Endothelial cell of umbilical vein (primary cell): ENCODE measurements around the gene EHF.

Source experiments
- CTCF ChIP-seq, 2 donors: IDR thresholded peaks; 1 replicate in 1 of 2; 2 replicates in 1 of 2; pipeline ENCODE4 v1.5.1; 2011; ENCODE audit warnings: low read length in 2 of 2, mild to moderate bottlenecking in 2 of 2, moderate library complexity in 2 of 2, control low read depth in 1 of 2, inconsistent platforms in 1 of 2, low read depth in 1 of 2; ENCODE audit not compliant: insufficient read depth in 1 of 2; ENCODE audit errors: extremely low read depth in 1 of 2
- EZH2 ChIP-seq: IDR thresholded peaks from 2 replicates; pipeline ENCODE4 v1.6.1; 2012; ENCODE audit warnings: borderline replicate concordance, low read depth, mild to moderate bottlenecking, moderate library complexity, low read length, inconsistent platforms; ENCODE audit not compliant: severe bottlenecking
- GATA2 ChIP-seq: IDR thresholded peaks from 2 replicates; pipeline ENCODE4 v1.7.0; 2011; ENCODE audit warnings: low read depth, mild to moderate bottlenecking, moderate library complexity, mixed read lengths, low read length; ENCODE audit not compliant: insufficient read length, insufficient read depth
- JUN ChIP-seq: IDR thresholded peaks from 2 replicates; pipeline ENCODE4 v1.6.1; 2011; ENCODE audit warnings: borderline replicate concordance, low read depth; ENCODE audit not compliant: insufficient read length, insufficient read depth
- MAX ChIP-seq: IDR thresholded peaks from 2 replicates; pipeline ENCODE4 v1.6.1; 2011; ENCODE audit not compliant: insufficient read depth, insufficient read length
- MYC ChIP-seq: IDR thresholded peaks from one replicate; pipeline ENCODE4 v1.6.1; 2011; ENCODE audit warnings: mild to moderate bottlenecking, low read depth, low read length
- POLR2A ChIP-seq: IDR thresholded peaks from 2 replicates; pipeline ENCODE4 v1.6.1; 2012; ENCODE audit warnings: low read depth, mild to moderate bottlenecking, control low read depth, low read length
- POLR2AphosphoS5 ChIP-seq: IDR thresholded peaks from 2 replicates; pipeline ENCODE4 v1.6.1; 2012; ENCODE audit warnings: low read depth, mild to moderate bottlenecking, control low read depth, low read length, moderate library complexity; ENCODE audit not compliant: insufficient read depth

- TF ChIP-seq CTCF (IDR thresholded peaks at IDR 0.05; ENCODE audit: extremely low read depth in 1 of 2, insufficient read depth in 1 of 2, low read depth in 1 of 2, low read length in 2 of 2) (no peak), EZH2 (no peak), POLR2A (no peak), MAX (no peak), POLR2AphosphoS5 (no peak), JUN (no peak), GATA2 (no peak), MYC (no peak)
These were observed 32.2 kb upstream of the EHF start for GRCh38 chr11:34588701-34589100.
